Transverse colon (tissue), 4 donors: ENCODE results near the gene RGS4. TPM values are rescaled to one million over a fixed set of nuclear protein-coding genes. Genes with fewer than 3 reads are reported as not detected.

Source experiments
- DNase-seq: peaks from one replicate; pipeline ENCODE4 v3.0.0-alpha.2; 2019
- H3K27ac ChIP-seq, 4 donors: fragments of 200-600 bp; sonication (generic); 2 replicates each; pipeline ENCODE4 v1.5.1; 2016 to 2018; ENCODE audit warnings: inconsistent platforms in 4 of 4
- H3K27me3 ChIP-seq: fragments of 200-600 bp; sonication (generic); 2 replicates; pipeline ENCODE4 v1.5.1; 2017; ENCODE audit warnings: inconsistent platforms
- H3K36me3 ChIP-seq, 4 donors: fragments of 200-600 bp; sonication (generic); 2 replicates each; pipeline ENCODE4 v1.5.1; 2017 to 2019; ENCODE audit warnings: inconsistent platforms in 4 of 4
- H3K4me1 ChIP-seq, 4 donors: fragments of 200-600 bp; sonication (generic); 2 replicates each; pipeline ENCODE4 v1.5.1; 2017 to 2020; ENCODE audit warnings: inconsistent platforms in 4 of 4
- H3K4me3 ChIP-seq, 4 donors: fragments of 200-600 bp; sonication (generic); 1 replicate in 1 of 4; 2 replicates in 3 of 4; pipeline versions ENCODE4 v1.5.1 to v1.6.1; 2017 to 2019; ENCODE audit warnings: inconsistent platforms in 4 of 4
- H3K9me3 ChIP-seq, 2 donors: fragments of 200-600 bp; sonication (generic); 2 replicates each; pipeline ENCODE4 v1.5.1; 2017 to 2019; ENCODE audit warnings: inconsistent platforms in 2 of 2
- CTCF ChIP-seq, 5 experiments: fragments of 200-600 bp in 3 of 5; fragments of 450-650 bp in 2 of 5; sonication (generic) in 3 of 5; IDR thresholded peaks; 1 replicate in 2 of 5; 2 replicates in 3 of 5; pipeline ENCODE4 v1.5.1; 2016 to 2017; ENCODE audit warnings: antibody characterized with exemption in 5 of 5, inconsistent platforms in 3 of 5, mild to moderate bottlenecking in 2 of 5, moderate library complexity in 1 of 5
- EP300 ChIP-seq: sonication (generic); formaldehyde crosslinking; IDR thresholded peaks from one replicate; pipeline ENCODE4 v1.6.1; 2017; ENCODE audit warnings: antibody characterized with exemption, low read depth
- POLR2A ChIP-seq: fragments of 450-650 bp; IDR thresholded peaks from one replicate; pipeline ENCODE4 v1.6.1; 2016; ENCODE audit warnings: antibody characterized with exemption, mild to moderate bottlenecking, moderate library complexity
- POLR2AphosphoS5 ChIP-seq, 3 donors: sonication (generic); formaldehyde crosslinking; IDR thresholded peaks; one replicate each; pipeline ENCODE4 v1.6.1; 2016; ENCODE audit warnings: antibody characterized with exemption in 3 of 3
- WGBS, 2 donors: methylation state at CpG; one replicate each; pipeline ENCODE4 v1.1.5; 2018; ENCODE audit warnings: low coverage in 1 of 2; 5-methylcytosine and 5-hydroxymethylcytosine counted together
- in situ Hi-C, 4 donors: fragments of 200-750 bp; cut with MboI; loops; one replicate each; pipeline versions ENCODE4 v1.15.0 to v1.15.1; 2017; ENCODE audit warnings: low sequenced_read_pairs in 3 of 4, low pct_ligation_motif_present in 1 of 4, low pct_unique_long_range_greater_than_20kb in 1 of 4
- intact Hi-C: fragments of 100-400 bp; cut with DNase I; formaldehyde crosslinking; loops from one replicate; pipeline ENCODE4 v1.15.1; 2023; ENCODE audit warnings: low total_unique reads
- total RNA-seq, 4 donors: library from RNA; depleted of rRNA; stranded (reverse); fragments of >200 nt; gene quantifications; one replicate each; pipeline ENCODE4 v1.1.0, GENCODE V29; 2016

Gene RGS4
- total RNA-seq = 1 to 10 TPM in 3 of 4 donors, under 1 TPM in 1; 0.37 to 2.2 (median 1.8) TPM

DNA sequence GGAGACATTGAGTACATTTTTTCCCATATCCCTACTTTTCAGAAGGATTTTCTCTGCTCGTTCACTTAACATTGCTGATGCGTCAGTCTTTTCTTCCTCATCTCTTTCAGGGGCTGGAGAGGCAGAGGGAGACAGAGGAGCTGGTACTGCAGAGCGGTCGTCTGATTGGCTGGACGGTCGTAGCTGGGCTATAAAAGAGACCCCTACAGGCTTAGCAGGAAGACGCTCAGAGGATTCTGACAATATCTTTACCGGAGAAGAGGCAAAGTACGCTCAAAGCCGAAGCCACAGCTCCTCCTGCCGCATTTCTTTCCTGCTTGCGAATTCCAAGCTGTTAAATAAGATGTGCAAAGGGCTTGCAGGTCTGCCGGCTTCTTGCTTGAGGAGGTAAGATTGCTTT is at the start of gene RGS4:
RGS4 (plus strand) TSS at position 220 of the 400 bp plus-strand sequence; CDS start at position 344, 124 bp downstream.
- peak within 1 kb of the TSS in 3 of 4 donors; percentile 11 to 65 (median 22) for H3K27ac ChIP-seq
- no peaks in the 10 kb centered on the region for H3K4me1 ChIP-seq
- peak within 1 kb of the TSS; percentile 0 to 37 (median 12) for H3K4me3 ChIP-seq
- H3K36me3 ChIP-seq = no peaks in the 10 kb centered on the region
- in situ Hi-C loops (loop anchor here in 2 of 4 donors (25.0 kb wide), 1 partner anchor 243 kb away; the partner anchor contains the start of gene NUF2 (in 2 of the 2)), intact Hi-C loops (loop anchor here (10.0 kb wide), 1 partner anchor 194 kb away; no protein-coding TSS in a partner anchor)
- H3K27me3 ChIP-seq = peaks cover 36% of the 10 kb centered on the region
- no peaks in the 10 kb centered on the region for H3K9me3 ChIP-seq
- WGBS, 2 donors = 0 to 9% methylated on average over 3 to 13 of the region's 13 CpGs
- peak; percentile 8 for DNase-seq
- TF ChIP-seq CTCF (IDR thresholded peaks at IDR 0.05) = peak in 3 of 5 experiments; percentile 3 to 14 (median 13)
- no peak for TF ChIP-seq POLR2A

DNA sequence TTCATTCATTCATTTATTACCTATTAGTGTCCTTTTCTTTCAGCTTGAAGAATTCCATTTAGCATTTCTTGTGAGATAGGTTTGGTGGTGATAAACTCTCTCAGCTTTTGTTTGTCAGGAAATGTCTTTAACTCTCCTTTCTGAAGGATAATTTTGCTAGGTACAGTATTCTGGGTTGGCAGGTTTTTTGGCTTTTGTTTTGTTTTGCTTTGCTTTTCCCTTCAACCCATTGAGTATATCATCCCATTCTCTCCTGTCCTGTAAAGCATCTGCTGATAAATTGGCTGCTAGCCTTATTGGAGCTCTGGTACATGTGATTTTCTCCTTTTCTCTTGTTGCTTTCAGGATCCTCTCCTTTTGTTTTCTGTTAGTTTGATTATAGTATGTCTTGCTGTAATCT is 47.0 kb upstream of the RGS4 start:
- intact Hi-C loops (no loop called here), in situ Hi-C loops (no loop called here)
- H3K36me3 ChIP-seq = no peaks in the 10 kb centered on the region
- no peak for DNase-seq
- H3K27ac ChIP-seq = no peak overlapping the region
- peaks cover 8 to 11% of the 10 kb centered on the region in 2 donors for H3K9me3 ChIP-seq
- H3K4me3 ChIP-seq = no peak overlapping the region
- H3K4me1 ChIP-seq = no peaks in the 10 kb centered on the region
- TF ChIP-seq POLR2AphosphoS5 (IDR thresholded peaks at IDR 0.05) = no peak
- TF ChIP-seq EP300 = no peak
- TF ChIP-seq CTCF (IDR thresholded peaks at IDR 0.05) = no peak
- no peak for TF ChIP-seq POLR2A
- no peaks in the 10 kb centered on the region for H3K27me3 ChIP-seq

GRCh38 chr1:163027610-163028009 is 41.6 kb upstream of the RGS4 start:
- TF ChIP-seq EP300 = no peak
- no peak for TF ChIP-seq POLR2A
- TF ChIP-seq CTCF (IDR thresholded peaks at IDR 0.05) = no peak
- no peak for TF ChIP-seq POLR2AphosphoS5 (IDR thresholded peaks at IDR 0.05)
- Histone ChIP-seq H3K27ac (no peak overlapping the region), H3K4me1 (no peaks in the 10 kb centered on the region), H3K4me3 (no peak overlapping the region), H3K9me3 (peaks cover 0 to 2% of the 10 kb centered on the region in 2 donors), H3K36me3 (no peaks in the 10 kb centered on the region), H3K27me3 (no peaks in the 10 kb centered on the region)
- no peak for DNase-seq
- intact Hi-C loops (no loop called here), in situ Hi-C loops (no loop called here)

DNA sequence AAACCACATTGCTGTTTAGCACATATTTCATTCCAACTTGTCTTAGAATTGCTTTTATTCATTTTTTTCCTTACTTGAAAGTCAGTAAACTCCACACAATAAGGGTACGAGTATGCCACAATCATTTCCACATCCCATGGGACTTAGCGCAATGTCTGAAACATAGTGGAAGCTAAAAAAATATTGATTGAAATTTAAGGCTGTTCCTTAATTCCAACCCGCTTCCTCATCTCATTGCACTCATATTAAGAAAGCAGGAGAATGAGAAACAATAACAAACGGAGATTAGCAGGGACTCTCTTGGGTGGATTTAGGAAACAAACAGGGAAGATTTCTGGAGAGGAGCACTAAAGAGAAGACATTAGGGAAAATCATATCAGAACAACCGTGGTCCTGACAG is 39.3 kb upstream of the RGS4 start:
- WGBS, 2 donors = 77 to 82% methylated on average over 5 of the region's 5 CpGs

More for the DNA sequence above, 39.3 kb upstream of the RGS4 start:
- H3K4me1 ChIP-seq = no peaks in the 10 kb centered on the region
- intact Hi-C loops = no loop called here
- TF ChIP-seq POLR2AphosphoS5 (IDR thresholded peaks at IDR 0.05) = no peak
- TF ChIP-seq POLR2A = no peak
- TF ChIP-seq EP300 = no peak
- no peak for TF ChIP-seq CTCF (IDR thresholded peaks at IDR 0.05)
- no peak overlapping the region for H3K4me3 ChIP-seq
- no peaks in the 10 kb centered on the region for H3K27me3 ChIP-seq
- no peaks in the 10 kb centered on the region for H3K36me3 ChIP-seq
- in situ Hi-C loops = no loop called here
- H3K9me3 ChIP-seq = no peaks in the 10 kb centered on the region
- DNase-seq = no peak
- no peak overlapping the region for H3K27ac ChIP-seq
